Panc1 (cell line): ENCODE data around the gene TMEM117.

Experiments used
- POLR2AphosphoS5 ChIP-seq: IDR thresholded peaks from 2 replicates; pipeline ENCODE4 v1.6.1; 2012; ENCODE audit warnings: mild to moderate bottlenecking, low read depth, low read length, moderate library complexity
- TCF7L2 ChIP-seq: IDR thresholded peaks from 2 replicates; pipeline ENCODE4 v1.6.1; 2011; ENCODE audit warnings: mild to moderate bottlenecking, low read depth, low read length, inconsistent platforms
- TF ChIP-seq, protein P1 (sequence below): fragments of 450-650 bp; IDR thresholded peaks from 2 replicates; pipeline ENCODE4 v1.5.1; 2017; ENCODE audit warnings: mild to moderate bottlenecking

DNA sequence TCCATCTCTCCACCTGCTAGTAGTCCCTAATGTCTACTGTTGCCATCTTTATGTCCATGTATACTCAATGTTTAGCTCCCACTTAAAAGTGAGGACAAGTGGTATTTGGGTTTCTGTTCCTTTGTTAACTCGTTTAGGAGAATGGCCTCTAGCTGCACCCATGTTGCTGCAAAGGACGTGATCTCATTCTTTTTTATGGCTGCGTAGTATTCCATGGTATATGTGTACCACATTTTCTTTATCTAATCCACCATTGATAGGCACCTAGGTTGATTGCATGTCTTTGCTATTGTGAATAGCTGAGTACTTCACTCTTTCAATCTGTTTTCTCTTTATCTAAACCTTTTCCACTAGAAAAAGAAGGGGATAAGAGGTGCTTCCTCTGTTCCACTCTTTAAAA is 130.0 kb downstream of the TMEM117 start:
- TF ChIP-seq, protein P1, sequence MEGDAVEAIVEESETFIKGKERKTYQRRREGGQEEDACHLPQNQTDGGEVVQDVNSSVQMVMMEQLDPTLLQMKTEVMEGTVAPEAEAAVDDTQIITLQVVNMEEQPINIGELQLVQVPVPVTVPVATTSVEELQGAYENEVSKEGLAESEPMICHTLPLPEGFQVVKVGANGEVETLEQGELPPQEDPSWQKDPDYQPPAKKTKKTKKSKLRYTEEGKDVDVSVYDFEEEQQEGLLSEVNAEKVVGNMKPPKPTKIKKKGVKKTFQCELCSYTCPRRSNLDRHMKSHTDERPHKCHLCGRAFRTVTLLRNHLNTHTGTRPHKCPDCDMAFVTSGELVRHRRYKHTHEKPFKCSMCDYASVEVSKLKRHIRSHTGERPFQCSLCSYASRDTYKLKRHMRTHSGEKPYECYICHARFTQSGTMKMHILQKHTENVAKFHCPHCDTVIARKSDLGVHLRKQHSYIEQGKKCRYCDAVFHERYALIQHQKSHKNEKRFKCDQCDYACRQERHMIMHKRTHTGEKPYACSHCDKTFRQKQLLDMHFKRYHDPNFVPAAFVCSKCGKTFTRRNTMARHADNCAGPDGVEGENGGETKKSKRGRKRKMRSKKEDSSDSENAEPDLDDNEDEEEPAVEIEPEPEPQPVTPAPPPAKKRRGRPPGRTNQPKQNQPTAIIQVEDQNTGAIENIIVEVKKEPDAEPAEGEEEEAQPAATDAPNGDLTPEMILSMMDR = no peak
- TF ChIP-seq POLR2AphosphoS5 (no peak), TCF7L2 (no peak)
